Activated CD8-positive, alpha-beta memory T cell treated with anti-CD3 and anti-CD28 coated beads for 4 hours (primary cell): ENCODE results near the gene TM4SF1.

Experiments
- DNase-seq, 2 donors: peaks; one replicate each; pipeline ENCODE4 v3.0.0-alpha.2; 2020; ENCODE audit warnings: low read depth in 2 of 2

TM4SF1 gene

DNA sequence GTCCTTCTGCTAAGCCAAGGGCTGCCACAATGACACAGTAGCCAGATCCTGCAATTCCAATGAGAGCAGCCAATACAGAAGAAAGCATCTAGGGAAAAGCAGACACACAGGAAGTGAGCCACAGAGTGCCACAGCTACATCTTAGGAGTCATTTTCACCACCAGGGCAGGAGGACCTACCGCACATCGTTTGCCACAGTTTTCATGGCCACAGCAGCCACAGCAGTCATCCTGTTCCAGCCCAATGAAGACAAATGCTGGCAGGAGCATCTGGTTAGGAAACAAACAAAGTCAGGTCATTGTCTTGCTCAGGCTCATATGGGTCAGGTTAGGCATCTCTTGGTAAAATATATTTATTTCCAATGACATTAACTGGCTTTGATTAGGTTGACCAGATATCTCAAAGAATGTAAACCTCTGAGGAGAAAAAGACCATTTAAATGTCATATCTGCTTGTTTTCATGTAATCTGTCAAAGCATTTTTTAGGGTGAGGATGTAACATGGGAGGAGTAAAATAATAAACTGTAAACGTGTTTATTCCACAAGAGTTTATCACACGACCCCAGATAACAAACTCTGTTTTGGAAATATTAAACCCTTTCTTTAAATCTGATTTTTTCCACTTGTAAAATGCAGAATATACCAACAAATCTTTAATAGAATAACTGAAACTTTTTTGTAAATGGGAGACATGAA, 1.8 kb downstream of the TM4SF1 start:
- no peak for DNase-seq

DNA sequence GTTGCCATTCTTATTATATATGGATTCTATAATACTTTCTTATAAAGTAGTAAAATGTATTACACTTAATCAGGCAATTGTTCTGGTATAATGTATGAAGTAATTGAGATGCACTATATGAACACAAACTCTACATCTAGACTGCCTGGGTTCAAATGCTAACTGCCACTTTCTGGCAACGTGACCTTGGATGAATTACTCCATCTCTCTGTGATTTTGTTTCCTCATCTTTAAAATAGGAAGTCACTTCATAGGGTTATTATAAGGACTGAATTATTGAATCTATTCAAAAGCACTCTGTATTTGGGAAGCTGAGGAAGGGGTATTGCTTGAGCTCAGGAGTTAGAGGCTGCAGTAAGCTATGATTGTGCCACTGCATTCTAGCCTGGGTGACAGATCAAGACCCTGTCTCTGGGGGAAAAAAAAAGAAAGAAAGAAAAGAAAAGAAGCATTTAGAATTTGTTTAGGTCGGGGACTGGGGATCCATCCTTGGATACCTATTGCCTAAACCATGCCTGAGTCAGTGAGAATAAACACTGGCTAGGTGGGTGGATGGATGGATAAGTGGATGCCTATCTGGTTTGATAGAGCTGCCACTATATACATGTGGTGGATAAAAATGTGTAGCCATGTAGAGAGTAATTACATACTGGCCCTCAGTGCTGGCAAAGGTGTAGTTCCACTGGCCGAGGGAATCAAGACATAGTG, 2.5 kb downstream of the TM4SF1 start:
- no peak for DNase-seq

DNA sequence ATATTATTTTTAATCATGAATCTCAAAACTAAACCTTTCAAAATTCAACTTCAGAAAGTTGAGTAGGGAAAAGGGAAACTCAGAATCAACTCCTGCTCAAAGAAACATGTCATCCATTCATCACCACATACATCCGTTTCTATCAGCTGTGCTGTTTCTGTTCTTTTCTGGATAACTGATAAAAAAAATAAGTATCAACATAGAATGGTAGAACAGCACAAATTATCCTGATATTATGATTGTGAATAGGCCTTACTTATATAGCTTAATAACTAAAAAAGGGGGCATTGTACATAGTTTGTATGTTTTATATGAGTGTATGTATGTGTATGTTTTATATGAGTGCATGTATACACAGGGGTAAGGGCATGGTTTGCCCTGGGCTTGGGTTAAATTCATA, 3.1 kb downstream of the TM4SF1 start:
- no peak for DNase-seq

DNA sequence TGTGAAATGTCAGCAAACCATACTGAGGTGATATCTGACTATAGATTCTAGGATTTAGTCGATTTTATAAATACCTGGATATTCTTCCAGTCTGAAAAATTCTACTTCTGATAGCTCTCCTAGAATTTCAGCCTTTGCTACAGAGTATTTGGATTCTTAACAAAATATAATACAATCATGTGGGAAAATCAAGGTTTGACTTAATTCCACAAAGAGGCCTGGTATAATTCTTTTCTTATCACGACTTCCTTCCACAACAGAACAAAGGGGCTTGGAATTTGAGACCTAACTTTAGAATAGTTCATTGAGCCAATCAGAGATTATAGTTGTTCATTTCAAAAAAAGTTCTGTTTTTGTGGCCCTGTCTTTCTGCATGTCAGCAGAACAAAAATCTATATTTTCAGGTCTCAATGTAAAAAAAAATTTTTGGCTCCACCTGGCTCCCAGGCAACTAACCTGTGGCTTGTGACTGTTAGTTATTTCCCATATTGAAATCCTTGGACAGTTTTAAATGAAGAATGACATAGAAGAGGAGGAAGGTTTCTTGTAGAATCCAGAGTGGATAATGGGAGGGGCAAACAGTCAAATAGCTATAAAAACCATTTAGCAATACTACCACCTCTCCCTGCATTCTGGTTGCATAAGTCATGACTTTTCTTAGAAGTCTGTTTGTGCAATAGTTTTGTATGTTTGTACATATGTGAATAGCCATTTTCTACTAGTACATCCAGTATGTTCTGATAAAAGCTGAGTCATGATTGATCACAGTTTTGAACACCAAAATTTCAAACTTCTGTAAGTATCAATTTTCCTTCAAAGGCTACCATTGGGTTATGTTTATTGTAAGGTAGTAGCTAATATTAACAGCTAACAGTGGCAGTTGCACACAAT, 4.0 kb downstream of the TM4SF1 start:
- DNase-seq: no peak

DNA sequence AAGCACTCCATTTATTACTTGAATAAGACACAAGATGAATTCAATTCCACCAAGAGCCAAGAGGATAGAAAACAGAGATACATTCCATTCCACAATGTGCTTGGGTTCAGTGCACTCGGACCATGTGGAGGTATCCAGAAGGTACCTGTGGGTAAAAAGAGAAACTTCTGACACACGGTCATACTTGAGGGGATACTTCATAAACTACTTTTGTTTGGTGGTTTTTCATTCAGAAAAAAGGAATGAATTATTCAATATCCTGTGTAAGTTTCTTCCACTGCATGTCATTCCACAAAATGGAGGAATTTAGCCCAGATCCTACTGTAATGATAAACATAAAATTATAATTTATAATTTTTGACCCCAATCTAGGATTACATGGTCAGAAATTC, 5.7 kb downstream of the TM4SF1 start:
- DNase-seq: no peak

DNA sequence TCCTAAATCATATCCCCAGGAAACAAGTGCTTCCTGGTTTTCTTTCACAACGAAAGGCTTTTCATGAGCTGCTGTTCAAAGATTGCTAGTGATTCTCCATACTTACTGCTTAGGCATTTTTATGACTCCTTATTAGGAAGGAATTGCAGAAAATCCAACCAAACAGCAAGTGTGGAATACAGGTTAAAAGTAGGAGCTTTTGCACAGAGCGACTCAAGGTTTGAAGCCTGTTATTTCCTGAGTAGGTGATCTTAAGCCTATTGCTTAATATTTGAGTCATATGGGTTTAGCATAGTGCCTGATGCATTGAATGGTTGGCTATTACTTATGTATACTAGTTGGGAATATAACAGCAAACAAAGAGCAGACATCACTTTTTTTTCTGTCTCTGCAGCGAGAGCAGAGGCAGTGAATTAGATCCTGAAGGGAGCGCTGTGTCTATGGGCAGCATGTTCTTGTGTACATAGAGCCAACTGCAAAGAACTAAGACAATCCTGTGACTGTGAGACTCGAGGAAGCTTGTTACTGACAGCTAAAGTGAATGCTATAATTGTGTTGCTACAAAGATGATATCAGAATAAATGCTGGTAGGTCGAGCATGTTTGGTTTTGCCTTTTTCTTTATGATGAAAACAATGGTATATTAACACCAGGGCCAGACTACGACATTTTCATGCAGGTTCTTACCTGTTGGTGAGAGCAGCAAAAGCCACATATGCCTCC, 6.3 kb downstream of the TM4SF1 start:
- DNase-seq: no peak

DNA sequence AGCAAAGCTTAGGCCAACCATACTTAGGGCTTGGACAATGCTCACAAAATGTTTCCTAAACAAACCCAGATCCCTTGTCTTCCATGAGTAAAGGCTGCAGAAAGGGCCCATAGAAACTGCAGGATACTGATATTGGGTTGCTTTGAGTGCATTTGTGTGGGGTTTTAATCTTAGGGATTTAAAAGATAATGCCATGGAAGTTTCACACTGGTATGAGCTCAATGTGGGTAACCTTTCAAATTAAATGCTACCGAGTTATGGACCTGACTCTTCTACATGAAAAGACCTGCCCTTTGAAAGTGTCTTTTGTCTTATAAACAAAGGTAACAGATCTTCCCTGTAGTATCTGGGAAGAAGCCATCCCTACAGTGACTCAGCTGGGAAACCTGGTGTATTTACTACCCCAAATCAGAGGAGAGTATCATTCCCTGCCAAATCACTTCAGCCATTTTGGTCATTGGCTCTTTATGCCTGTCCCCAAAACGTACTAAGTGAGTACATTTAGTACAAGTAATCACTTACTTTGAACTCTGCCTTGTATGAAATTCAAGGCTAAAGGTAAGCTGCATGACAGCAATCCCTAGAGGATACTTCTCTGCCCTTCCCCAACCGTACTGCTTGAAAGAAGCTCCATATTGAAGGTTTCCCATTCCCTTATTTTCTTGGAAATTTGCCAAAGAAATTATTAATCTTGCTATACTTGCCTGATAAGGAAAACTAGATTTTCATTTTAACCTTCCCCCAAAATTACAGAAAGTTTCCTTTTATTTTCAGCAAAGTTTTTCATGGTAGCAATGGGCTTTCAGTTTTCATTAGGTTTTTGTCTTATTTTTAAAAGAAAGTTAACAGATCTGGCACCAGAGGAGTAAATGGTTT, 7.2 kb downstream of the TM4SF1 start:
- DNase-seq: no peak

DNA sequence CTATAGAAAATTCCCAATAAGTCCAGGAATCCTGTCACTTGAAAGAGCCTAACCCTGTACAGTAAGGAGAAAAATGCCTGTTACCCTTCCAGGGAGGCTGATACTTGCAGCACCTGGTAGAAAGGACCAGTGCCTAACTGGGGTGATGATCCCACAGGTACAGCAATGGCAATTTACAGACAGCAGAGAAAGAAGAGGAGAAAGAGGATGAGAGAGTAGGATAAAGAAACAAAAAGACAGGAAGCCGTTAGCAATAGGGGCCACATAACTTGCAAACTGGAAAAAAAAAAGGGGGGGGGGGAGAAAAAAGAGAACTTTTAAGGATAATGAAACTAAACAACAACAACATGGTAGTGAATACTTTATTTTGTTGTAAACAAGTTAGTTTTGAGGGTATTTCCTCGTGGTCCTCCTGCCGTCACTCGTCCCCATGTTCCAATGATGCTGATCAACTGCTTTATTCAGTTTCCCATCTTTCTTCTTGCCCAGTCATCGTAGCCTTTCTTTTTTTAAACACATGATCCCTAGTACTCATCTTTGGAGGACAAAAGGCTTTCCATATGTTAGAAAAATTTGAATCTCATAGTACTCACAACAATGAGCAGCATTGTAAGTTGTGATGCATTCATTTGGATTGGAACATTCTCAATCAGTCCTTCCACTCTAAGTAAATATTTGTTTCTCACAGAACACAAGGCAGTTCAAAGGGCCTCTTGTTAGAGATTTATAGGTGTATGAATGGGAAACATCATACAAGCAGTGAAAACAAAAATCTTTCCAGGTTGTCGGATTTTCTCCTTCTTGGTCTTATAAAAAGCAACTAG, 8.6 kb downstream of the TM4SF1 start:
- DNase-seq: no peak

DNA sequence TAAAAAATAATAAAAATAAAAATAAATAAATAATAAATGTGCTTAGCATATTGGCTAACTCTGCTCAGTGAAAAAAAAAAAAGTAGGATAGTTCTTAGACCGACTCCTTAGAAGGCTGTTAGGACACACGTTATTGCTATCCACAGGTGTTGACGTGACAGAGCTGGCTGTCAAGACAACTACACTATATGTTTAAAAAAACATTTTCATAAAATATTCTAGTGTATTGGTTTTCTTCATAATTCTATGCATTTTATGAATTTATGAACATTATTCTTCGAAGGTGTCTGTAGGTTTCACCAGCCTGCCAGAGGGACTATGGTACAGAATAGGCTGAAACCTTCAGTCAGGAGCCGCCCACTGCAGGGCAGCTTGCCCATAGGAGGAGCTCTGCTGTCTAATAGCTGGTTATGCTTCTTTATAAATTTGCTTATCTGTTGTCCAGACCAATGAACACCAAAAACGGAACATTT, 9.2 kb downstream of the TM4SF1 start:
- DNase-seq: no peak

DNA sequence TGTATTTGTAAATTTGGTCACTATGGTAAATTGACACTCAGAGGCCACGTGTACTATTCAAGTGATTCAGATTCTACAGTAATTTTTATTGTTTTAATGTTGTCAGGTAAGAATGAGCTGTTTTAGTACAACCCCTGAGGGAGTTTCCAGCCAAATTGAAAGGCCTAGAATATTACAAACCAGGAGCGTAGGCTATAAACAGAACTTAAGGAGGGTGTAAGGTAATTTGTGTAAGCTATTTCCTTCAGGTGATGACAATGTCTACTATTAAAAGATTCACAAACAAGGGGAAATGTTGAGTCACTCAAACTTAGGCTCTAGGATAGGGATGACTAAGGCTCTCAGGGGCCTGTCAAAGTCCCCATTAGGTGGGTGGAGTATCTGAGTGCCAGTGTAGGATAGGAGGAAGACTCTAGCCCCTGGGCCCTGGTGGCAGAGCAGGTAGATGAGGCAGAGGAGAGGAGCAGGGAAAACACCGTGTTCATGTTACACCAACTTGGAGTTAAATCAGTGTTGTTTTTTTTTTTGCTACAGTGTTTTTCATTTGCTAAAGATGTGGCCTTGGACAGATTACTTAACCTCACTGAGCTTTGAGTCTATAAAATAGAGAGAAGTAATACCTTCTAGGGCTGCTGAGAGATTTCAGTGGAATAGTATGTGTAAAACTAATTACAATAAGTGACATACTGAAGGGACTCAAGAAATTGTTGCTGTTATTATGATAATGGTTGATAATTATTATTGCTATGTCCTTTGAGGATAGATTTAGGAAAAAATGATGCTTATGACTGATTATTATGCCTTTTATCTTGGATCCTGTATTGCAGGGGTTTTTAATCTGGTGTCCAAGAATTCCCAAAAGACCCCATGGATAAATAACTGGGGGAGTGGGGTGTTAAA, 10.3 kb downstream of the TM4SF1 start:
- no peak for DNase-seq

DNA sequence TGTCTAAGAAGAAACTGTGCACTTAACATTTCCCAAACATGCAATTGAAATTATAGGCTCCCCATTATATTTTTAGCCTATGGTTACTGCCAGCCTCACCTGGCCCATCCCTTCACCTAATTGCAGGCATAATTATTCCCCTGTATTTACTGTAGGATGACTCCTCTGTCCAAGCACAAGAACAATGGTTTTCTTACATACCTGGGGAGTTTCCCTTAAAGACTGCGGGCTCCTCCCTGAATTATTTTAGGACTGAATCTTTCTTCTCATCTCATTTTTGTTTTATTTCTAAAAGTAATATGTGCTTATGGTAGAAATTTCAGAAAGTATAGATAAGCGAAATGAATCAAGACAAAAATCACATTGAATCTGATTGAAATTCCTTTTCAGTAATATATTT, 11.4 kb downstream of the TM4SF1 start:
- DNase-seq: no peak

DNA sequence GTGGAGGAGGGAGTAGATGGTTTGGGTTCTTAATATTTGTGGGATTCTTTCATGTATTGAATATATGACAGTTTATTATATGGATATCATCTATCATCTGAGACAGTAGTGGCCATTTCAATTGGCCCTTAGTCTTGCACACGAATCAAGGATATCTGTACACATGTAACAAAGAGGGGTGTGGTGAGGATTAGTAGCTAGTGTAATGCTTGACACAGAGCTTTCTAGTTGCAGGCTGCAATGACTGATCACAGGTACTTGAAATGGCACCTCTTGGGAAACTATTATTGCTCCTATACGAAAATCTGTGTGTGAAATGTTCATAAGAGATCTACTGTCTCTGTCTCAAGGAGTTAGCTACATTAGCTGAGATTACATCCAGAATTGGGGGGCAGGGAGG, 12.8 kb downstream of the TM4SF1 start:
- no peak for DNase-seq

DNA sequence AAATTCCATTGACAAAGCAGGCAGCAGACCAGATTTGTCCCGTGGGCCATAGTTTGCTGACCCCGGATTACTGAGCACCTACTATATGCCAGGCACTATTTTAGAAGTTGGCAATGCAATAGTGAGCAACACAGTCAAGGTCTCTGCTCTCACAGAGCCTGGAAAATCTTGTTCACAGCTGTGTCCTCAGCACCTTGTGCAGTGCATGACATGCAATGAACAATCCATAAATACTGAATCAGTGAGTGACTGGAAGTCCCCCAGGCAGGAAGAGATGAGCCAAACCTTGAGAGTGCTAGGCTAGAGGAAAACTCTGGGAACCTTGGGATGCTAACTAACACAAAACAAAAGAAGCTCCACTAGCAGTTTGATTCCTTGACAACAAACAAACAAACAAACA, 14.4 kb downstream of the TM4SF1 start:
- DNase-seq: no peak

DNA sequence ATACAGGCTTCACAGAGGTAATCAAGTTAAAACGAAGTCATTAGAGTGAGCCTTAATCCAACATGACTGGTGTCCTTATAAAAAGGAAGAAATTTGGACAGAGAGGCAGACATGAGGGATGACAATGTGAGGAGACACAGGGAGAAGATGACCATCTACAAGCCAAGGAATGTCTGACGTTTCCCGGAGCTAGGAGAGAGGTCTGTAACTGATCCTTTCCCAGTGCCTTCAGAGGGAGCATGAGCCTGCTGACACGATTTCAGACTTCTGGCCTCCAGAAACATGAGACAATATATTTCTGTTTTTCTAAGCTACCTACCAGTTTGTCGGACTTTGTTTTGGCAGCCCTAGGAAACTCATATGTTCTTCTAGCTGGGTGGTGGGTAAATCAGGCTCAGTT, 15.1 kb downstream of the TM4SF1 start:
- no peak for DNase-seq

DNA sequence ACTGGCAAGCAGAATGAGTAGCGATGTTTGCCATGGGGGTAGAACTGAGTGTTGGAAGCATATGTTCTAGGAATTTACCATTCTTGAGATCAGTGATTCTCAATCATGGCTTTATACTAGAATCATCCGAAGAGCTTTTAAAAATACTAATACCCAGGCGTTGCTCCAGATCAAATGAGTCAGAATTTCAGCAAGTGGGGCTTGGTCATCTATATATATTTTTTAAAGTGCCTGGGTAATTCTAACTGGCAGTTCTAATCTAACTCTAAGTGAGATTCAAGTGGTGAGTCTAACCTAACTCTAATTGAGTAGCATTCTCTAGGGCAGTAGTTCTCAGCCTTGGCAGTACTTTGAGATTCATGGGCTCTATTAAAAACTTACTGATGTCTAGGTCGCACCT, 20.8 kb downstream of the TM4SF1 start:
- no peak for DNase-seq

DNA sequence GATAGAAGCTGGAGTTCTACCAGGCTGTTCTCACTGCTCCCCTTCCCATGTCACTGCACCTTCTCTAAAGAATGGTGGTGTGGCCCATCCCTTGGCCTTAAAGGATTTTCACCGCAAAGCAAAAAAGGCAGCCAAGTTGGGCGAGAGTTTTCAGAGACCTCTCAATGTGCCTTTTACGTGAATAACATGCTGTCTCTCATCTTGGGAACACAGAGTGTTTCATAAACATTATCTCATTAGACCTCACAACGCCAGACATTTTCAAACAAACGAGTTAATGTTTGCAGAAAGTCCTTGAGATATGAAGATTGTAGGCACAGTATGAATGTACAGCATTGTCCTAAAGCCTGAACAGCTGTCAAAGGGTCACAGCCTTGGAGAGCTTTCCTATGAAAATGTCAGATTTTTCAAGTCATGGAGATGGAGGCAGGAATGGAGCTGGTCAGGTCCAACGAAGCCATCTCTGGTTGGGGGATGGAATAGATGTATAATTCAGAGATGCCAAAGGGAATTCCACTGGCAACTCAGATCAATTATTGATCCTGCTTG, 21.3 kb downstream of the TM4SF1 start:
- no peak for DNase-seq

DNA sequence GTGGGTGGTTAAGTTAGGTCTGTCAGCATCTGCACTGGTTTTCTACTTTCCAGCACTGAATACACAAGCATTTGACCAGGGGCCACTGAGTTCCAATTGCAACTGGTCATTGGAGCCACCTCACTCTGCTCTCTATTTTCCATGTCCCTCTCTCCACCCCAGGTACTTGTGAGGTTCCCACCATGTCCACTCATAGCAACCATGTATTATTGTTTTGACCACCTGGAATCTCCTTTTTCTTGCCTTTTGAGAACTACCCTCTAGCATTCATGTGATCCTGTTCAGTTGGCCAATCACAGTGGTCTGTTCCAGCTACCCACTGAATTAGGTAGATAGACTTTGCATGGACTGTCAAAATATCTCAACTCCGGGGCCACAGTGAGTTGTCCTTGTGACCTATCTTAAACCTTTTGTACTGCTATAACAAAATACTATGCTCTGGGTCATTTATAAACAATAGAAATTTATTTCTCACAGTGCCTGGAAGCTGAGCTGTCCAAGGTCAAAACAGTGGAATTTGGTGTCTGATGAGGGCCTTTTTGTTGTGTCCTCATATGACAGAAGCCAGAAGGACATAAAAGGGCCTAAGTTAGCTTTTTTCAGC, 23.8 kb downstream of the TM4SF1 start:
- no peak for DNase-seq

DNA sequence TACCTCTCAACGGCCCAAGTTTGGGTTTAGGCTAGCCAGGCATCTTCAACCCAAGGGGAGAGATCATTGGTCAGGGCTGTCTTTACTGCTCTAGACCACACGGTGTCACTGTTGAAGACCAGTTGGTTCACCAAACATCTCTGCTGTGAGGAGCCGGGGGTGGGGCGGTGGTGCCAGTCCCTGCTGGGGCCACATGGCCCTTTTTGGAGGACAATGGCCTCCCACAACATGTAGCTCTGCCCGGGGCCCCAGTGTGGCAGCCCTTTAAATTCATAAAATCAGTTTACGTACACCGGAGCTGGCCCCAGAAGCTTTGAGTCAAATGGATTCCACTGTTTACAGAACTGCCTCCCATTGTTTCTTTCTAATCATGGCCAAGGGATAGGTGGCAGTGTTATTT, 24.9 kb downstream of the TM4SF1 start:
- DNase-seq: no peak
